ENCODE data around the gene CDH7. TPM values are rescaled to one million over a fixed set of nuclear protein-coding genes. Genes with fewer than 3 reads are reported as not detected.
A peak's percentile ranks its signal among the peaks of the same experiment; 100 is the strongest.

The CDH7 gene
- total RNA-seq, 1 experiment from 2014 or later = 0.17 TPM

DNA sequence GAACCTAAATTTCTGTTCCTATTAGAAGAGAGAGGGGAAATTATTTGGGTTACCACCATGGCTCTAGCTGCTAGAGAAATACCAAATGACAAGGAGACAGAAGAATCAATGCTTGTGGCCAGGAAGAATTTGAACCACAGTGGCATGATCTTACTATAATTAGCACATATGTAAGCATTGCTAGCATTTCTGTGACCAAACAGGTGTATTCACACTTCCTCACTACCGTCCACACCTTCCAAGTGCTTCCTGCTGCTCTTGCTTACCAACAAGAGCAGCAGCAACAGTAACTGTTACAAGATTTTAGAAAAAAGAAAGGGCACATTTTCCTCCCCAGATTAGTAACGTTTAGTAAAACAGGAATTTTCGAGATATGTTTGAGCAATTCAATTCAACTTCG lies 60.5 kb downstream of the CDH7 start:
- Histone ChIP-seq H3K4me3 (ENCODE audit: insufficient read depth, low read depth, low read length) (no peak overlapping the region), H3K36me3 (replicated peaks; ENCODE audit: control insufficient read depth, insufficient read depth, low read length) (no peaks in the 10 kb centered on the region), H3K27me3 (ENCODE audit: control insufficient read depth, insufficient read depth, low read length) (no peaks in the 10 kb centered on the region)
- DNase-seq = no peak

DNA sequence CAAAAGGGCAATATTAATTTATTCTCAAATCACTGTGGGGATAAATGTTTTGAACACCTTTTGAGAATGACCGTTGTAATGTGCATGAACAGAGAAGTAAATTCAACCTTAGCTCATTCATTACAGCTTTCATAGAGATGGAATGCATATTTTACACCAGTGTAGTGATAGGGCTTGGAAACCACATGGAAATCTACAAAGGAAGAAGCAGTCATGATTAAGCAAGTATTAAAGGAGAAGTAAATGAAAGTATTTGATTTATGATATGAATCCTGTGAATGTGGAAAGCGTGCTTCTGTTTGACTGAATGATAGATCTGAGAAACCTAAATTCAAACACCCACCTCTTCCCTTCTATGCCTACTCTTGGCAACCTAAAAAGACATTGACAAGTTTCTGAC lies 64.7 kb downstream of the CDH7 start:
- no peak for DNase-seq

DNA sequence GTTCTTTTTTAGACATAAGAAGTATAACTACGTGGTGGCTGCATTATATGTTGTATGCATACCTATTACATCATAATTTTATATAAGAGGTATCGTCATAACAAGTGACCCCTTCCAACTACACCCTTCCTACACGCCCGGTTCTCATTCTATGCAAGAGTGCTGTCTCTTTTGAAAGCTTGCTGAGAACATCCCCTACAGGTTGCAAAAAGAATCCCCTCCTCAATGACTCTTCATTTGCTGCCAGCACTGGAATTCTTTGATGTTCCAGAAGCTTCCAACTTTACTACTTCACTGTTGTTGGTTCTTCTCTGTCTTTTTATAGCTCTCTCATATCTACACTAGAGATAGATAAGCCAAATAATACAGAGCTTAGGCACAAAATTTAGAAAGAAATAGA lies 66.4 kb downstream of the CDH7 start:
- H3K36me3 ChIP-seq (replicated peaks; ENCODE audit: control insufficient read depth, insufficient read depth, low read length) = no peaks in the 10 kb centered on the region
- H3K27me3 ChIP-seq (ENCODE audit: control insufficient read depth, insufficient read depth, low read length) = no peaks in the 10 kb centered on the region
- peak; percentile 6 for DNase-seq
- no peak overlapping the region for H3K4me3 ChIP-seq (ENCODE audit: insufficient read depth, low read depth, low read length)

More for the DNA sequence above, 64.7 kb downstream of the CDH7 start:
- H3K4me3 ChIP-seq (ENCODE audit: insufficient read depth, low read depth, low read length) = no peak overlapping the region
- H3K36me3 ChIP-seq (replicated peaks; ENCODE audit: control insufficient read depth, insufficient read depth, low read length) = no peaks in the 10 kb centered on the region
- H3K27me3 ChIP-seq (ENCODE audit: control insufficient read depth, insufficient read depth, low read length) = no peaks in the 10 kb centered on the region

DNA sequence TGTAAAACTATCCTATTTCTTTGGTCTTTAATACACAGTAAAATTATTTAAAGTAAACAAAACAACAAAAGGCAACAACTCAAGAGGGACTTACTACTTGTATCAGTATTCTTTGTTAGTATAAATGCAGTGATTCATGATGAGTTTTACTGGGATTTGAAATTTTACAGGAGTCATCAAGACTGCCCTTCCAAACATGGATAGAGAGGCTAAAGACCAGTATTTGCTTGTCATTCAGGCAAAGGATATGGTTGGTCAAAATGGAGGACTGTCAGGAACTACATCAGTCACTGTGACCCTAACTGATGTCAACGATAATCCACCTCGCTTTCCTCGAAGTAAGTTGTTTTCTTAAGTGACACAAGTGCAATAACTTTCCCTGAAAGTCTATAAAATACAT lies 71.1 kb downstream of the CDH7 start:
- Histone ChIP-seq H3K27me3 (ENCODE audit: control insufficient read depth, insufficient read depth, low read length) (no peaks in the 10 kb centered on the region), H3K4me3 (ENCODE audit: insufficient read depth, low read depth, low read length) (no peak overlapping the region)
- no peak for DNase-seq

DNA sequence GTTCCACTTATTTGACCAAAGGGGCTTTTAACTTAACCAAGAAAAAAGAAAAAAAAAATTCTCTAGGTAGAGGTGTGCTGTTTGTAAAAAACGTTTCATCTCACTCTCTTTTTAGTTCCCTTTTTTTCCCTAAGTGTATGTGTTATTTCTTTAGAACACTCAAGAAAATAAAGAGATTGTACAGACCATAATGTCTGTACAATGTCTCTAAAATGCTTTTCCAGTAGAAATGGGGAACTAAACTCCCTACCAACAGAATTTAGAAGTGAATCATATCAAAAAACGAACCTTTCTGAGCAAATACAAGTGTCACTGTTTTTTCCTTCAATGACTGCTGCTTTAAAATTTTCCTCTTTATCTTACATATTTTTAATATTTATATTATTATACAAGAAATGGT lies 72.0 kb downstream of the CDH7 start:
- H3K27me3 ChIP-seq (ENCODE audit: control insufficient read depth, insufficient read depth, low read length) = no peaks in the 10 kb centered on the region

More for the DNA sequence above, 71.1 kb downstream of the CDH7 start:
- no peaks in the 10 kb centered on the region for H3K36me3 ChIP-seq (replicated peaks; ENCODE audit: control insufficient read depth, insufficient read depth, low read length)

DNA sequence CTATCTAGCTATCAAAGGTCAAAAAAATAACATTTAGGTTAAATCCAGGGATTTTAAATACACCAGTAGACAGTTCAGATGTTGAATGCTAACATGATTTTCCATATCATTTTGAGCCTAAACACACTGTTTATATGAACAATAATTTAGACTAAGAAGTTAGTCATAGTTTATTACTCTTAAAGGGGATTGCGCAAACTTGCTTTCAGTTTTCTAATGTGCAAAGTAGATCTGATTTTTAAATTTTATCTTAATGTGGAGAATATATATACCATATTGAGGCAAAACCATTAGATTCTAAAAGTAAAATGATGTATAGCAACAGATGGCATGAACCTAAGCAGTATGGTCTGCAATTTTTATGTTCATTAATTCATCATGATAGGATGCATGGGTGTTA lies 76.6 kb downstream of the CDH7 start:
- Histone ChIP-seq H3K36me3 (replicated peaks; ENCODE audit: control insufficient read depth, insufficient read depth, low read length) (no peaks in the 10 kb centered on the region), H3K27me3 (ENCODE audit: control insufficient read depth, insufficient read depth, low read length) (no peaks in the 10 kb centered on the region), H3K4me3 (ENCODE audit: insufficient read depth, low read depth, low read length) (no peak overlapping the region)
- DNase-seq = no peak

More for the DNA sequence above, 72.0 kb downstream of the CDH7 start:
- Histone ChIP-seq H3K4me3 (ENCODE audit: insufficient read depth, low read depth, low read length) (no peak overlapping the region), H3K36me3 (replicated peaks; ENCODE audit: control insufficient read depth, insufficient read depth, low read length) (no peaks in the 10 kb centered on the region)
- DNase-seq = no peak

DNA sequence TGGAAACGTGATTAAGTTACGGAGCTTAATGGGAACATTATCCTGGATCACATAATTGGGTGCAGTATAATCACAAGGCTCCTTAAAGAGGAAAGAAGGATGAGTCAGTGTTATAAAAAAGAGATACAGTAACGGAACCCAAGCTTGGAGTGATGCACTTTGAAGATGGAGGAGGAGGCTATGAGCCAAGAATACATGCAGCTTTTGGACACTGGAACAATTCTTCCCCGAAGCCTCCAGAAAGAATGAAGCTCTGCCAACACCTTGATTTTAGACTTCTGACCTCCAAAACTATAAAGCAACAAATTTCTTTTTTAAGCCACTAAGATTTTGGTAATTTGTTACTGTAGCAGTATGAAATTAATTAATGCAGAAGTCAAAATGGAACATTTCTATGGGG lies 85.1 kb downstream of the CDH7 start:
- H3K4me3 ChIP-seq (ENCODE audit: insufficient read depth, low read depth, low read length) = no peak overlapping the region
- no peaks in the 10 kb centered on the region for H3K36me3 ChIP-seq (replicated peaks; ENCODE audit: control insufficient read depth, insufficient read depth, low read length)
- no peaks in the 10 kb centered on the region for H3K27me3 ChIP-seq (ENCODE audit: control insufficient read depth, insufficient read depth, low read length)
- DNase-seq = no peak

DNA sequence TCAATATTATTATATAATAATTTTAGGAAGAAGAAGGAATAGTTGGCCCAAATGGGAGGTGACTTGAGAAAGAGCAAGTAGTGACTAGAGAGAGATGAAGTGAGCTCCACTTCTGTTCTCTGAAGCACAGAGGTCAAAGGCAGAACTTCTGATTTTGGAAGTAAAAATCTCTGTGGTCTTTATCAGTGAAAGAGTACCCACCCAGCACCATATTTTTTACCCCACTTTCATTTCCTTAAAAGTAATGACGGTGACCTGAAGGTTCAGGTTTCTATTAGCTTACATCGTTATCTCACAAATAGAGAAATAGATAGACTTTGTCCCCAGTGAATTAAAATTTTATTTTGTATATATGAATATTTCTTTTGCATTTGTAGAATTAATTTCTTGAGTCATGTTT lies 95.3 kb downstream of the CDH7 start:
- no peak overlapping the region for H3K4me3 ChIP-seq (ENCODE audit: insufficient read depth, low read depth, low read length)
- H3K27me3 ChIP-seq (ENCODE audit: control insufficient read depth, insufficient read depth, low read length) = no peaks in the 10 kb centered on the region
- no peaks in the 10 kb centered on the region for H3K36me3 ChIP-seq (replicated peaks; ENCODE audit: control insufficient read depth, insufficient read depth, low read length)
- no peak for DNase-seq

DNA sequence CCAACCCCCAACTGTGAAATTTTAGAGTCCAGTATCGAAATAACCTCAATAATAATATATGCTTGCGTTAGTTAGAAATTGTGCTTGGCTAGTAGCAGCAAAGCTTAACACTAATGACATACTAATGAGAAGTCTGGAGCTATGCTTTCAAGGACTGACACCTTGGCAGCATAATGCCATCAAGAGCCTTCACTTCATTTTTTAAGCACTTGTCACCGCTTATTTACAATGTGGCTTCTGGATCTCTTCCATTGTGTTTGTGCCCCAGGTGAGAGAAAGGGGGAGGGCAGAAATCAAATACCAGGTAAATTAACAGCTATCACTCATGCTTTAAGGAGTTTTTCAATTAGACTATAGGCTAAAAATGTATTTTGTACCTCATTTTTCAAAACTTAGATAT lies 101.5 kb downstream of the CDH7 start:
- no peak for DNase-seq
- H3K4me3 ChIP-seq (ENCODE audit: insufficient read depth, low read depth, low read length) = no peak overlapping the region
- H3K27me3 ChIP-seq (ENCODE audit: control insufficient read depth, insufficient read depth, low read length) = no peaks in the 10 kb centered on the region
- no peaks in the 10 kb centered on the region for H3K36me3 ChIP-seq (replicated peaks; ENCODE audit: control insufficient read depth, insufficient read depth, low read length)

DNA sequence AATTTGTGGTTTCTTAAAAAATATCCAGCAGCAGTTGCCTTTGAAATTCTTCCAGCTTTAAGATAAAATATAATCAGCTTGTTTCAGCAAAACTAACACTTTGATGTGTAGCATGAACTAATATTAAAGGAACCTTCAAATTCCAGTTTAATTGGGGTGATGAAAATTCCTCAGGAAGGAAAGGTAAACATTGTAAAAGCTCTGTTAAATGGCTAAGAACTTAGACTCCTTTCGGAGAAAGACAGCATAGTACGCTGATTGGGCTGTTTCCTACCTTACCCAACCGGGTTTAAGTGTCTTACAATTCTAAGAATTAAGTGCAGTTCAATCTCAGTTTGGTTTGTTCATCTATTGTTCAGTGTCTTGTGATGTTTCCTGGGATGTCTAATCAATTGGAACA lies 108.3 kb downstream of the CDH7 start:
- DNase-seq = no peak
- Histone ChIP-seq H3K4me3 (ENCODE audit: insufficient read depth, low read depth, low read length) (no peak overlapping the region), H3K36me3 (replicated peaks; ENCODE audit: control insufficient read depth, insufficient read depth, low read length) (no peaks in the 10 kb centered on the region), H3K27me3 (ENCODE audit: control insufficient read depth, insufficient read depth, low read length) (no peaks in the 10 kb centered on the region)

DNA sequence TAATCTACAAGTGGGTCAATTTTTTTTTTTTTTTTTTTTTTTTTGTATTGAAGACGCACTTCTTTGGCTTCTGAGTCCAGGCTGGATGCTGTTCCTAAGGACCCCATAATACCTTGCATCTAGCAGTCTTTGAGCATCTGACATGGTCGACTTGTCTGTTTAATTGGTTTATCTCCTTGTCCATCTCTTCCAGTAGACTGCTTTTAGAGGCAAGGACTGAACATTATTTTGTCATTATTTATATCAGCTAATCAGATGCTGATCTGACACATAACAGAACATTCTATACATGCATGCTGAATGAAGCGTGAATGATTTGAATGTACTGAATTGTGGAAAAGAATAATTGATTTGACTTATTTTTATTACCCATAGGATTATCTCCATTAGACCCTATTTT lies 118.7 kb downstream of the CDH7 start:
- no peak overlapping the region for H3K4me3 ChIP-seq (ENCODE audit: insufficient read depth, low read depth, low read length)
- H3K27me3 ChIP-seq (ENCODE audit: control insufficient read depth, insufficient read depth, low read length) = no peaks in the 10 kb centered on the region
- no peak for DNase-seq
- no peaks in the 10 kb centered on the region for H3K36me3 ChIP-seq (replicated peaks; ENCODE audit: control insufficient read depth, insufficient read depth, low read length)

DNA sequence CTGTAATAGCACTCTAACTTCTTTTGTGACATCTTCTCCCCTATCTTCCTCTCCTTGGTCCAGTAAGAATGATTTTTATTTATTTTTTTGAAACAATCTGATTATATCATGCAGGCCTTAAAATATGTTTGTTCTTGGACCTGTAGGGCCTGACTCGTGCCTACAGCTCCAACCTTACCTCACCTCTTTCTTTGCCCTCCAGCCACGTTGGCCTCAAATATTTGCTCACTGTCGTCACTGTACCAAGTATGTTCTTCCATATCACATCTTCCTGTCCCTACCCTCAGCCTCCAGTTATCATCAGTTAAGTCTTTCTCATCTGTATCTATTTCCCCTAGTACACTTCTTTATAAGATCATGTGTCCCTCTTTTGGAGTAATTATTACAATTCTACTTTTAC lies 125.5 kb downstream of the CDH7 start:
- H3K4me3 ChIP-seq (ENCODE audit: insufficient read depth, low read depth, low read length) = no peak overlapping the region
- no peak for DNase-seq

DNA sequence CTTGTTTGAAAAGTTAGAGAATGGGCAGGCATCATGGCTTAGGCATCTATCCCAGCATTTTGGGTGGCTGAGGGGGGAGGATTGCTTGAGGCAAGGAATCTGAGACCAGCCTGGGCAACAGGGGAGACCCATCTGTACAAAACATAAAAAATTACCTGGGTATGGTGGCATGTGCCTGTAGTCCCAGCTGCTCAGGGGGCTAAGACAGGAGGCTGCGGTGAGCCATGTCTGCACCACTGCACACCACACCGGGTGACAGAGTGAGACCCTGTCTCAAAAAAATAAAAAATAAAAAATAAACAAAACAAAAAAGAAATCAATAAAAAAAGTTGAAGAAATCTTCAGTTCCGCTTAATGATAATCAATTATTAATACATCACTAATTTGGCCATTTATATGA lies 146.5 kb downstream of the CDH7 start:
- peaks cover 6% of the 10 kb centered on the region for H3K27me3 ChIP-seq (ENCODE audit: control insufficient read depth, insufficient read depth, low read length)
- H3K4me3 ChIP-seq (ENCODE audit: insufficient read depth, low read depth, low read length) = no peak overlapping the region
- DNase-seq = no peak
- no peaks in the 10 kb centered on the region for H3K36me3 ChIP-seq (replicated peaks; ENCODE audit: control insufficient read depth, insufficient read depth, low read length)

More for the DNA sequence above, 125.5 kb downstream of the CDH7 start:
- Histone ChIP-seq H3K27me3 (ENCODE audit: control insufficient read depth, insufficient read depth, low read length) (no peaks in the 10 kb centered on the region), H3K36me3 (replicated peaks; ENCODE audit: control insufficient read depth, insufficient read depth, low read length) (no peaks in the 10 kb centered on the region)

DNA sequence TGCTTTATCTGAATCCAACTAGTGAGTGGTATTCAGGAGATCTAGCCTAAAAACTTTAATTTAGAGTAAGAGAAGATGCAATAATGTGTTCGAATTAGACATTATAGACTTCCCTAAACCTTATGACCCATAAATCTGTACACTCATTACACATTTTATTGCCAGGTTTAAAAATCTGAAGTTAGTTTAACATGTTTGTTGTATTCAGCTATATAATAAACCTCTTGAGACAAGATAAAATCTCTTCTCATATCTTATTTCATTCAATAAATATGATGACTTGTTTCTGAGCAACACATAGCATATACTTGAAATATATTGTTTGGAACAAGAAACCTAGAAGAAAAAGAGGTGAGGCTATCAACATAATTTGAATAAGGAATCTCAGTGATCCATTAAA lies 150.7 kb downstream of the CDH7 start:
- no peaks in the 10 kb centered on the region for H3K36me3 ChIP-seq (replicated peaks; ENCODE audit: control insufficient read depth, insufficient read depth, low read length)
- no peak overlapping the region for H3K4me3 ChIP-seq (ENCODE audit: insufficient read depth, low read depth, low read length)
- H3K27me3 ChIP-seq (ENCODE audit: control insufficient read depth, insufficient read depth, low read length) = peaks cover 39% of the 10 kb centered on the region
- no peak for DNase-seq

DNA sequence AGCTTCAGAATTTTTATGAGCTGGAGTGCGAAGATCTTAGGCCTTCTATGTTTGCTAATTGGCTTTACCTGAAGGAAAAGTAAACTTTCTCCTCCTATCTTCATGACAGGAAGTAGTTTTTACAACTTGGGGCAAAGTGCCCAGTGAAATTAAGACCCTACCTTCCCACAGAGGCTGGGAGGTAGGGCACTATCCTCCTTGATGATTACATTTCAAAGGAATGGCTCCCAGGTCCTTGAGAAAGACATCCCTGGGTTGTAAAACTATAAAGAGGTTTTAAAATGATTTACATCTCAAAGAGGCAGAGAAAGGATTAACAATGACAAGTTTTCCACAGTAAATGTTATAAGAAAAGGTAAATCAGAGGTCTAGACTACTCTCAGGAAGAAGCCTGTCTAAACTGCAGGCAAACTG lies 155.8 kb downstream of the CDH7 start:
- peaks cover 64% of the 10 kb centered on the region for H3K27me3 ChIP-seq (ENCODE audit: control insufficient read depth, insufficient read depth, low read length)
- DNase-seq = no peak
- no peak overlapping the region for H3K4me3 ChIP-seq (ENCODE audit: insufficient read depth, low read depth, low read length)
- no peaks in the 10 kb centered on the region for H3K36me3 ChIP-seq (replicated peaks; ENCODE audit: control insufficient read depth, insufficient read depth, low read length)

DNA sequence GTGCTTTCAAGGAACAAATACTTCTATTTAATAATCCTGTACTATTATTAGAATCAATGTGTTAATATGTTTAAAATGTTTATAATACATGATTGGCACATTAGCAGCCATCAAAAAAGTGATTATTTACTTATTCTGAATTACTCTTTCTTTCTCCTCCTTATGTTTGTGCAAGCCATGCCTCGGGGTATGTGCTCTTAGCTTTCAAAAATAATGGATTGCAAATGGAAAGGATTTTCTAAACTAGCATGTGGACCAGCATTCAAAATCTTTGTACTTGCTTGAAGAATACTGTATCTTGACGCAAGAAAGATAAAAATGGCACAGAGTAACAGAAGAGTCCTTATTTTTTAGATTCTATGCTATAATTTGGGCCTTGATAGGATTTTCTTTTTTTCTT lies 156.5 kb downstream of the CDH7 start:
- Histone ChIP-seq H3K27me3 (ENCODE audit: control insufficient read depth, insufficient read depth, low read length) (peaks cover 64% of the 10 kb centered on the region), H3K36me3 (replicated peaks; ENCODE audit: control insufficient read depth, insufficient read depth, low read length) (no peaks in the 10 kb centered on the region), H3K4me3 (ENCODE audit: insufficient read depth, low read depth, low read length) (no peak overlapping the region)
- DNase-seq = no peak

Measured in H7 (cell line).